Head of caudate nucleus (tissue), 42 donors: ENCODE data around the gene GOLT1B.

ENCODE experiments used
- DNase-seq, 42 donors: peaks; one replicate each; pipeline versions ENCODE4 v3.0.0 to v3.0.0-alpha.2; 2020 to 2021; ENCODE audit warnings: mixed read lengths in 7 of 42
- intact Hi-C: fragments of 100-400 bp; cut with DNase I; formaldehyde crosslinking; loops from one replicate; pipeline ENCODE4 v1.15.0; 2022

Gene GOLT1B

GRCh38 chr12:21516281-21516680 lies 14.7 kb downstream of the GOLT1B start:
- intact Hi-C loops = no loop called here
- no peak for DNase-seq

- DNase-seq = no peak
- intact Hi-C loops = no loop called here
Measured at GRCh38 chr12:21518451-21518850, 16.9 kb downstream of the GOLT1B start.

- no peak for DNase-seq
- intact Hi-C loops = loop anchor here (10.0 kb wide), 1 partner anchor 133 kb away; the partner anchor contains the start of gene LDHB
Measured at GRCh38 chr12:21521541-21521940, 20.0 kb downstream of the GOLT1B start.

- DNase-seq = no peak
- intact Hi-C loops = loop anchor here (10.0 kb wide), 1 partner anchor 132 kb away; the partner anchor contains the start of gene LDHB
Measured at GRCh38 chr12:21523148-21523547, 21.6 kb downstream of the GOLT1B start.

- DNase-seq = no peak
- intact Hi-C loops = loop anchor here (10.0 kb wide), 1 partner anchor 129 kb away; the partner anchor contains the start of gene LDHB
Measured at GRCh38 chr12:21526053-21526452, 24.5 kb downstream of the GOLT1B start, which contains the start of gene SPX. Gene SPX, plus strand, starts transcription at chr12:21526296. Its CDS starts 177 bp downstream, at chr12:21526473.

- intact Hi-C loops = loop anchor here (10.0 kb wide), 1 partner anchor 128 kb away; the partner anchor contains the start of gene LDHB
- DNase-seq = no peak
Measured at GRCh38 chr12:21526721-21527345, 25.2 kb downstream of the GOLT1B start.

GRCh38 chr12:21527451-21528180 lies 26.0 kb downstream of the GOLT1B start:
- DNase-seq = peak; percentile 21 to 87 (median 70)
- intact Hi-C loops = loop anchor here (10.0 kb wide), 1 partner anchor 127 kb away; the partner anchor contains the start of gene LDHB

- intact Hi-C loops = loop anchor here (10.0 kb wide), 1 partner anchor 126 kb away; the partner anchor contains the start of gene LDHB
- peak in 2 of 42 donors; percentile 9 to 17 for DNase-seq
Measured at GRCh38 chr12:21528953-21529352, 27.4 kb downstream of the GOLT1B start.

- intact Hi-C loops = loop anchor here (10.0 kb wide), 1 partner anchor 125 kb away; the partner anchor contains the start of gene LDHB
- DNase-seq = no peak
Measured at GRCh38 chr12:21529456-21529855, 27.9 kb downstream of the GOLT1B start.

- intact Hi-C loops = no loop called here
- DNase-seq = no peak
Measured at GRCh38 chr12:21538061-21538653, 36.6 kb downstream of the GOLT1B start.

GRCh38 chr12:21539797-21540196 lies 38.2 kb downstream of the GOLT1B start:
- intact Hi-C loops = no loop called here

GRCh38 chr12:21541773-21542172 lies 40.2 kb downstream of the GOLT1B start:
- intact Hi-C loops = no loop called here
- DNase-seq = no peak

More at GRCh38 chr12:21539797-21540196, 38.2 kb downstream of the GOLT1B start:
- DNase-seq = no peak

GRCh38 chr12:21542403-21542802 lies 40.8 kb downstream of the GOLT1B start:
- no peak for DNase-seq
- intact Hi-C loops = no loop called here

GRCh38 chr12:21543151-21543550 lies 41.6 kb downstream of the GOLT1B start:
- intact Hi-C loops = no loop called here
- no peak for DNase-seq

- intact Hi-C loops = no loop called here
- no peak for DNase-seq
Measured at GRCh38 chr12:21545557-21545956, 44.0 kb downstream of the GOLT1B start.

GRCh38 chr12:21546716-21547115 lies 45.1 kb downstream of the GOLT1B start:
- no peak for DNase-seq
- intact Hi-C loops = no loop called here

- intact Hi-C loops = no loop called here
- DNase-seq = no peak
Measured at GRCh38 chr12:21547437-21547836, 45.8 kb downstream of the GOLT1B start.

- DNase-seq = peak in 23 of 42 donors; percentile 3 to 65 (median 30)
- intact Hi-C loops = no loop called here
Measured at GRCh38 chr12:21551841-21552465, 50.4 kb downstream of the GOLT1B start.

- DNase-seq = no peak
- intact Hi-C loops = no loop called here
Measured at GRCh38 chr12:21552635-21553328, 51.2 kb downstream of the GOLT1B start.
